Measurements from ENCODE around the gene UFD1.

- TF ChIP-seq KDM1A (IDR thresholded peaks at IDR 0.05) (no peak), NRF1 (conservative IDR thresholded peaks at IDR 0.05 in 1 of 2, IDR thresholded peaks at IDR 0.05 in 1 of 2) (no peak), GATAD2A (IDR thresholded peaks at IDR 0.05) (no peak)
Measured at GRCh38 chr22:19405652-19406051, 73.3 kb downstream of the UFD1 start.
